OCI-LY1 (cell line): Measurements from ENCODE around the gene DHX9.

ENCODE experiments used
- H2AFZ ChIP-seq: fragments of 200-600 bp; sonication (generic), shearing (Covaris generic); 2 replicates; pipeline ENCODE4 v1.6.0; 2014; ENCODE audit warnings: antibody characterized with exemption, mild to moderate bottlenecking, low read length
- H3F3A ChIP-seq: fragments of 200-600 bp; sonication (generic), shearing (Covaris generic); 2 replicates; pipeline ENCODE4 v1.6.0; 2014; ENCODE audit warnings: mild to moderate bottlenecking, antibody characterized with exemption, low read length, moderate library complexity; ENCODE audit not compliant: insufficient read depth
- H3K27ac ChIP-seq: fragments of 200-600 bp; sonication (generic); 2 replicates; pipeline ENCODE4 v1.5.1; 2014; ENCODE audit warnings: low read length, mixed run types, mild to moderate bottlenecking, low read depth; ENCODE audit not compliant: poor library complexity, severe bottlenecking
- H3K27me3 ChIP-seq: fragments of 200-600 bp; sonication (generic); 2 replicates; pipeline ENCODE4 v1.6.0; 2014; ENCODE audit warnings: antibody characterized with exemption, mild to moderate bottlenecking, low read length, moderate library complexity; ENCODE audit not compliant: insufficient read depth
- H3K36me3 ChIP-seq: fragments of 200-600 bp; sonication (generic); 2 replicates; pipeline ENCODE4 v1.6.1; 2014; ENCODE audit warnings: mild to moderate bottlenecking, antibody characterized with exemption, low read length, moderate library complexity, mixed read lengths; ENCODE audit not compliant: insufficient read depth
- H3K4me1 ChIP-seq: fragments of 200-600 bp; sonication (generic); 2 replicates; pipeline ENCODE4 v1.5.1; 2014; ENCODE audit warnings: mild to moderate bottlenecking, low read length, moderate library complexity; ENCODE audit not compliant: insufficient read depth, severe bottlenecking
- H3K4me2 ChIP-seq: fragments of 200-600 bp; sonication (generic), shearing (Covaris generic); 2 replicates; pipeline ENCODE4 v1.6.1; 2014; ENCODE audit warnings: low read length
- H3K4me3 ChIP-seq: fragments of 200-600 bp; sonication (generic); 2 replicates; pipeline ENCODE4 v1.5.1; 2014; ENCODE audit warnings: low read length, low read depth, mild to moderate bottlenecking, mixed read lengths; ENCODE audit not compliant: poor library complexity, severe bottlenecking
- H3K79me2 ChIP-seq: fragments of 200-600 bp; shearing (Covaris generic); 2 replicates; pipeline ENCODE4 v1.6.1; 2016; ENCODE audit warnings: mixed run types, low read length, mixed read lengths; ENCODE audit not compliant: insufficient read depth
- H3K9ac ChIP-seq: fragments of 200-600 bp; sonication (generic), shearing (Covaris generic); 2 replicates; pipeline ENCODE4 v1.6.1; 2014; ENCODE audit warnings: mild to moderate bottlenecking, low read length, mixed read lengths
- H3K9me2 ChIP-seq: fragments of 200-600 bp; sonication (generic), shearing (Covaris generic); 2 replicates; pipeline ENCODE4 v1.6.1; 2014; ENCODE audit warnings: low read depth, mild to moderate bottlenecking, low read length, mixed read lengths
- H3K9me3 ChIP-seq: fragments of 200-600 bp; shearing (Covaris generic); 2 replicates; pipeline ENCODE4 v1.6.1; 2014; ENCODE audit warnings: low read length, mixed read lengths
- H4K20me1 ChIP-seq: fragments of 200-600 bp; sonication (generic), shearing (Covaris generic); 2 replicates; pipeline ENCODE4 v1.6.0; 2016; ENCODE audit warnings: mild to moderate bottlenecking, low read length; ENCODE audit not compliant: insufficient read depth
- CTCF ChIP-seq: fragments of 200-600 bp; sonication (generic), shearing (Covaris generic); IDR thresholded peaks from 2 replicates; pipeline ENCODE4 v1.5.1; 2017; ENCODE audit warnings: mild to moderate bottlenecking, antibody characterized with exemption, low read length, moderate library complexity, mixed read lengths
- EZH2 ChIP-seq: fragments of 200-600 bp; sonication (generic), shearing (Covaris generic); IDR thresholded peaks from 2 replicates; pipeline ENCODE4 v1.8.0; 2017; ENCODE audit warnings: borderline replicate concordance, mixed run types, mild to moderate bottlenecking, antibody characterized with exemption, low read length, moderate library complexity, mixed read lengths

The DHX9 gene

GRCh38 chr1:182817802-182818201 is 21.3 kb upstream of the DHX9 start:
- H3K9me2 ChIP-seq, result no peaks in the 10 kb centered on the region
- no peak overlapping the region for H3K9ac ChIP-seq
- no peaks in the 10 kb centered on the region for H4K20me1 ChIP-seq
- H3F3A ChIP-seq, result no peaks in the 10 kb centered on the region
- no peak overlapping the region for H3K4me3 ChIP-seq
- no peak overlapping the region for H3K4me2 ChIP-seq
- no peaks in the 10 kb centered on the region for H3K36me3 ChIP-seq
- no peaks in the 10 kb centered on the region for H3K4me1 ChIP-seq
- no peaks in the 10 kb centered on the region for H3K27me3 ChIP-seq
- H3K27ac ChIP-seq, result no peak overlapping the region
- H3K79me2 ChIP-seq, result no peaks in the 10 kb centered on the region
- H3K9me3 ChIP-seq, result no peaks in the 10 kb centered on the region
- TF ChIP-seq EZH2 (no peak), CTCF (no peak)
- H2AFZ ChIP-seq, result no peak overlapping the region

GRCh38 chr1:182823220-182823619 is 15.9 kb upstream of the DHX9 start:
- no peak overlapping the region for H3K4me2 ChIP-seq
- H3K9me2 ChIP-seq, result no peaks in the 10 kb centered on the region
- no peaks in the 10 kb centered on the region for H3K79me2 ChIP-seq
- no peaks in the 10 kb centered on the region for H3F3A ChIP-seq
- H3K4me1 ChIP-seq, result no peaks in the 10 kb centered on the region
- no peak overlapping the region for H3K4me3 ChIP-seq
- H2AFZ ChIP-seq, result no peak overlapping the region
- no peaks in the 10 kb centered on the region for H4K20me1 ChIP-seq
- H3K27me3 ChIP-seq, result no peaks in the 10 kb centered on the region
- H3K9me3 ChIP-seq, result no peaks in the 10 kb centered on the region
- TF ChIP-seq CTCF, result no peak
- no peak for TF ChIP-seq EZH2
- H3K36me3 ChIP-seq, result no peaks in the 10 kb centered on the region
- H3K27ac ChIP-seq, result no peak overlapping the region
- no peak overlapping the region for H3K9ac ChIP-seq

GRCh38 chr1:182826892-182827291 is 12.3 kb upstream of the DHX9 start:
- H3K9me3 ChIP-seq, result no peaks in the 10 kb centered on the region
- H3K79me2 ChIP-seq, result no peaks in the 10 kb centered on the region
- TF ChIP-seq CTCF (no peak), EZH2 (no peak)
- no peak overlapping the region for H3K27ac ChIP-seq
- H4K20me1 ChIP-seq, result no peaks in the 10 kb centered on the region
- H3K9ac ChIP-seq, result no peak overlapping the region
- H3K4me3 ChIP-seq, result no peak overlapping the region
- no peaks in the 10 kb centered on the region for H3K27me3 ChIP-seq
- no peaks in the 10 kb centered on the region for H3K9me2 ChIP-seq
- peaks cover 11% of the 10 kb centered on the region for H3K4me1 ChIP-seq
- no peak overlapping the region for H2AFZ ChIP-seq
- no peaks in the 10 kb centered on the region for H3K36me3 ChIP-seq
- no peak overlapping the region for H3K4me2 ChIP-seq
- H3F3A ChIP-seq, result no peaks in the 10 kb centered on the region
